GM21825 (cell line): ENCODE data around the gene HINT1.

Experiments
- ATAC-seq: cut with Tn5 transposase; IDR thresholded peaks from one replicate; pipeline ENCODE4 v1.9.1; 2021; ENCODE audit warnings: mild to moderate bottlenecking, moderate library complexity; ENCODE audit not compliant: unreplicated experiment

HINT1 gene

DNA sequence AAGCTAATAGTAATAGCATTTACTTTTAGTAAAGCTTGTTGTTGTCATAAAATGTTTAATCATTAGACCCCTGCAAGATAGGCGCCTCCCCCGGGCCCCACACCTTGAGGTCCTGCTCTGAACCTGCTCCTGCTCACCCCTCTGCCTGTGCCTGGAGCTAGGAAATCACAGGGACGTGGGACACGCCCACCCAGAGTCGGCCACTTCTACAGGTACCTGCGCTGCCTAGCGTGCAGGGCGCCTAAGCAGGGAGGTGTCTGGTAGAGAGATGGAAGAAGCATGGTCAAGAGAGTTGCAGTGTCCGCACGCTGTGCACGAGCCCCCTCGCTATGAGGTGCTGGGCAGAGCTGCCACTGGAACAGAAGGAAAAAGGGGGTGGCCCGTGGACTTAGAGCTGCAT, 52.6 kb downstream of the HINT1 start:
- no peak for ATAC-seq

DNA sequence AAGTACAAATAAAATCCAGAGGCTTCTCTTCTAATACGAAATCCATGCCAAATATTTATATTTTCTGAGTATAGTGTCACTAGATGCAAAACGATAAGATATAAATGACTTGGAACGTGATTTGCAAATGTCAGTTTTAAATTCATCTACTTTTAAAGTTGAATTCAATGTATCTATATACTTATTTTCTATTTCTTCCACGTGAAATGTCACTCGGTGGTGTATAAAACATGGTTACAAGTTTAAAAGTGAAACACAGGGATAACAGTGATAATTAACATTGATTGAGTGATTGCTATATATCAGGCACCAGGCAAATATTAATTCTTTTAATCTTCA, 54.8 kb downstream of the HINT1 start:
- ATAC-seq, result no peak

DNA sequence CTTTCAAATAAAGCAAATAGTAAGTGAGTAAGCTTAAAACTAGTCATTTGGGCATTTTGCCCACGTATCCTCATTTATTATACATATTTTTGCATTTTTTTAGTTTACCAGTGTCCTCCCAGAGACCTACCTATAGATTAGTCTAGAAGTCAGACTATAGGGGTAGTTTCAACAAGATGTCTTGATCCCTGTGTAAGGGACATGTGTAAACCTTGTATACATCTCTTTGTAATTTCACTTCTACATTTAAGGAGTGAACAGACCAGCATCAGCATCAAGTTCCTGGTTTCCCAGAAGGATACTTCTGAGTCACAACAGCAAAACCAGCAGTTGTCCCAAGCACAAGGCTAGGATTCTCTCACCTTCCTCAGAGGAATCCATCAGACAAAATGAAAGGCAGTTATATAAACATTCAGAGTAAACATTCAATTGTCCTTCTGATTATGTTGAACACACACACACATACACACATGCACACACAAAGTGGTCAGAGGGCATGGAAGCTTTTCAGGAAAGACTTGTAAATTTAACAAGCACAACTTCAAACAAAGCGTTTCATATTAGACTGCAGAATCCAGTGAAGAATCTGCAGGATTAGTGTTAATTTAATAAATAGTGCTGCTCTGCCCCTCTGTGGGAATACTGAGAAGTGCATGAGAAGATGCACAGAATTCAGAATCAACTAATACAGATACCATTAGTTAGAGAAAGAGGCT, 55.4 kb downstream of the HINT1 start:
- ATAC-seq, result peak; percentile 82
